ENCODE measurements around the gene CNNM1. TPM values are rescaled to one million over a fixed set of nuclear protein-coding genes. Genes with fewer than 3 reads are reported as not detected.

The CNNM1 gene
- total RNA-seq, 1 donor from 2014 or later = not detected

DNA sequence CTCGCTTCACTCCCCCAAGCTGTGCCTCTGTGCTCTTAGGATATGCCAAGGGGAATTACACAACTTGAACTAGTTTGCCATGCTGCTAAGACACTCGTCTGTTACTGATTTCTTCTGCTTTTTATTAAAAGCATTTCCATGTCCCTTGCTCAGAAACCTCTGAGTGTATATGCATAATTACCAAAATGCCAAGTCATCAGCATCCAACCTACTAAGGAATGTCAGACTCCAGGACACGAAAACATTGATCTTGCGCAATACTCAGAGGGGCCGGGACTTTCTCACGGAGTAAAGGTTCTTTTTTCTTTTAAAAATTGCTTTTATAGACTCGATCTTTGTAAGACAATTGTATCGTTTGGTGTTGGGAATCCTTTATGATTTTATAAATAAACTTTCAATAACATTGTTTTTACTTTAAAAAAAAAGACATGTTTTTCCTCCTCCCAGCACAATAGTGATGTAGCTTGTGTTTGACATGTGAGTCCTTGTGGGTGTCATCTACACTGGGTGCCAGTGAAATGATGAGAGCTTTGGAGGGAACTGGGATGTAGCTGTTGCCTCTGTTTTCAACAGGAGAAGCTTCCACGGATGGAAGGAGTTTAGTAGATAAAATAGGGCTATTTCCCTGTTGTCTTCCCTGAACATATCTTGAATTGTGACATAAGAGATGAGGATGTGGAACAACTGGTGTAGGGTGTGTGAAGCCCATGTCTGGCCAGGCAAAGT lies 43.6 kb downstream of the CNNM1 start:
- Histone ChIP-seq H3K4me1 (no peaks in the 10 kb centered on the region), H3K4me3 (no peak overlapping the region), H3K27ac (no peak overlapping the region), H3K9me3 (no peaks in the 10 kb centered on the region), H3K27me3 (no peaks in the 10 kb centered on the region), H3K36me3 (no peaks in the 10 kb centered on the region)
- TF ChIP-seq, protein P1, sequence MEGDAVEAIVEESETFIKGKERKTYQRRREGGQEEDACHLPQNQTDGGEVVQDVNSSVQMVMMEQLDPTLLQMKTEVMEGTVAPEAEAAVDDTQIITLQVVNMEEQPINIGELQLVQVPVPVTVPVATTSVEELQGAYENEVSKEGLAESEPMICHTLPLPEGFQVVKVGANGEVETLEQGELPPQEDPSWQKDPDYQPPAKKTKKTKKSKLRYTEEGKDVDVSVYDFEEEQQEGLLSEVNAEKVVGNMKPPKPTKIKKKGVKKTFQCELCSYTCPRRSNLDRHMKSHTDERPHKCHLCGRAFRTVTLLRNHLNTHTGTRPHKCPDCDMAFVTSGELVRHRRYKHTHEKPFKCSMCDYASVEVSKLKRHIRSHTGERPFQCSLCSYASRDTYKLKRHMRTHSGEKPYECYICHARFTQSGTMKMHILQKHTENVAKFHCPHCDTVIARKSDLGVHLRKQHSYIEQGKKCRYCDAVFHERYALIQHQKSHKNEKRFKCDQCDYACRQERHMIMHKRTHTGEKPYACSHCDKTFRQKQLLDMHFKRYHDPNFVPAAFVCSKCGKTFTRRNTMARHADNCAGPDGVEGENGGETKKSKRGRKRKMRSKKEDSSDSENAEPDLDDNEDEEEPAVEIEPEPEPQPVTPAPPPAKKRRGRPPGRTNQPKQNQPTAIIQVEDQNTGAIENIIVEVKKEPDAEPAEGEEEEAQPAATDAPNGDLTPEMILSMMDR (IDR thresholded peaks at IDR 0.05) = no peak
- intact Hi-C loops (cut with DNase I) = no loop called here
- DNase-seq (ENCODE audit: low spot score in 2 of 2) = no peak

- Histone ChIP-seq H3K36me3 (no peaks in the 10 kb centered on the region), H3K4me3 (no peak overlapping the region), H3K27ac (no peak overlapping the region), H3K4me1 (no peaks in the 10 kb centered on the region), H3K9me3 (no peaks in the 10 kb centered on the region), H3K27me3 (no peaks in the 10 kb centered on the region)
- intact Hi-C loops (cut with DNase I) = no loop called here
- no peak for DNase-seq (ENCODE audit: low spot score in 2 of 2)
- TF ChIP-seq, protein P1 (IDR thresholded peaks at IDR 0.05) = no peak
Measured at GRCh38 chr10:99374526-99374925, 45.4 kb downstream of the CNNM1 start.

GRCh38 chr10:99374972-99375371 lies 45.8 kb downstream of the CNNM1 start:
- Histone ChIP-seq H3K27me3 (no peaks in the 10 kb centered on the region), H3K36me3 (no peaks in the 10 kb centered on the region), H3K9me3 (no peaks in the 10 kb centered on the region), H3K27ac (no peak overlapping the region), H3K4me1 (no peaks in the 10 kb centered on the region), H3K4me3 (no peak overlapping the region)
- intact Hi-C loops (cut with DNase I) = no loop called here
- DNase-seq (ENCODE audit: low spot score in 2 of 2) = no peak
- TF ChIP-seq, protein P1 (IDR thresholded peaks at IDR 0.05) = no peak

DNA sequence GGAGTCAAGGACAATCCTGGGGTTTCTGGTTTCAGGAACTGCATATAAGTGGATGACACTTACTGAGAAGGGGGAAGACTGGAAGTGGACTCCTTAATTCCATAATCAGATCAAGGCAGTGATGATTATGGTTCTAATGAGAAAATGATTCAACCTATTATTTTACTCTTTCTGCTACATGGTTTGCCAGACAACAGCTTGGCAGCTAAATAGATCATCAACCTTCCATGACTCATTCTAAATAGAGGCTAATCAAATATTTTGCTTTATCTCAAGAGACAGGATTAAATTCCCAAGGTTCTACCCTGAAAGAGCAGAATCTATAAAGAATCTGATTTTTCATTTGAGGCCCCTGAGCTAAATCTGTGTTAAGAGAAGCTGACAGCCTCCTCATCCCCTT lies 46.3 kb downstream of the CNNM1 start:
- no peak for DNase-seq (ENCODE audit: low spot score in 2 of 2)
- TF ChIP-seq, protein P1 (IDR thresholded peaks at IDR 0.05) = no peak
- H3K4me3 ChIP-seq = no peak overlapping the region
- H3K27me3 ChIP-seq = no peaks in the 10 kb centered on the region
- H3K9me3 ChIP-seq = no peaks in the 10 kb centered on the region
- intact Hi-C loops (cut with DNase I) = no loop called here
- no peaks in the 10 kb centered on the region for H3K4me1 ChIP-seq
- H3K27ac ChIP-seq = no peak overlapping the region
- H3K36me3 ChIP-seq = no peaks in the 10 kb centered on the region

GRCh38 chr10:99382176-99382575 lies 53.0 kb downstream of the CNNM1 start:
- no peaks in the 10 kb centered on the region for H3K9me3 ChIP-seq
- H3K36me3 ChIP-seq = no peaks in the 10 kb centered on the region
- H3K4me1 ChIP-seq = no peaks in the 10 kb centered on the region
- TF ChIP-seq, protein P1 (IDR thresholded peaks at IDR 0.05) = no peak
- no peak overlapping the region for H3K4me3 ChIP-seq
- DNase-seq (ENCODE audit: low spot score in 2 of 2) = no peak
- intact Hi-C loops (cut with DNase I) = no loop called here
- no peak overlapping the region for H3K27ac ChIP-seq
- no peaks in the 10 kb centered on the region for H3K27me3 ChIP-seq

DNA sequence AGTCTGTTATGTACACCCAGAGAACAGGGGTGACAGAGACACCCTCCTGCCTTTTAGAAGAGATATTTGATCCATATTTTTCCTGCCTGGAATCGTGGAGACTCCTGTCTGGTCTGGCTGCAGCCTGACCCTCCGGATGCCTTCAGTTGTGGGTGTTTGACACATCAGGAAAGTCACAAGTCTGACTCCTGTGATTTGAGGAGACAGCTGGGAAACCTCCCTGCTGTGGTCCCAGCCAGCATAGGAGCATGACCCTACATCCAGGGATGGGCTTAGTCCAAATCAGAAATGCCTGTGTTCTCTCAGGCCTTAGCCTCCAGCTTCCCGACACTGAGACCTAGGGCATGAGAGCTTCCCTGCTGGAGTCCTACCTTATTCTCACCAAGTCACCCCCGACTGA lies 57.9 kb downstream of the CNNM1 start:
- H3K9me3 ChIP-seq = no peaks in the 10 kb centered on the region
- no peaks in the 10 kb centered on the region for H3K36me3 ChIP-seq
- DNase-seq (ENCODE audit: low spot score in 2 of 2) = no peak
- no peaks in the 10 kb centered on the region for H3K4me1 ChIP-seq
- H3K4me3 ChIP-seq = no peak overlapping the region
- TF ChIP-seq, protein P1 (IDR thresholded peaks at IDR 0.05) = no peak
- no peaks in the 10 kb centered on the region for H3K27me3 ChIP-seq
- intact Hi-C loops (cut with DNase I) = no loop called here
- no peak overlapping the region for H3K27ac ChIP-seq
